SH-SY5Y (cell line): ENCODE measurements around the gene AQP5.

Source experiments
- GATA2 ChIP-seq: IDR thresholded peaks from 2 replicates; pipeline ENCODE4 v1.6.1; 2011; ENCODE audit warnings: mild to moderate bottlenecking, low read depth, low read length
- GATA3 ChIP-seq: IDR thresholded peaks from 2 replicates; pipeline ENCODE4 v1.6.1; 2011; ENCODE audit warnings: low read depth, mild to moderate bottlenecking, low read length, moderate library complexity

DNA sequence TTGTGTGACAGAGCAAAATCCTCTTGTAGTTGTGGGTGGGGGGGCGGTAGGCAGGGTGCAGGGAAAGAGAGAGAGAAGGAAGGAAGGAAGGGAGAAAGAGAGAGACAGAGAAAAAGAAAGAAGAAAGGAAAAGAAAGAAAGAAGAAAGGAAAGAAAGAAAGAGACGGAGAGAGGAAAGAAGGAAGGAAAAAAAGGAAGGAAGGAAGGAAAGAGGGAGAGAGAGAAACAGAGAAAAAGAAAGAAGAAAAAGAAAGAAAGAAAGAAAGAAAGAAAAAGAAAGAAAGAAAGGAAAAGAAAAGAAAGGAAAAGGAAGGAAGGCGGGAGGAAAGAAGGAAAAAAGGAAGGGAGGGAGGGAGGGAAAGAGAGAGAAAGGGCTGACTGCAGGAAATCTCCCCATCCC lies 40.4 kb upstream of the AQP5 start:
- TF ChIP-seq GATA3: no peak
- no peak for TF ChIP-seq GATA2
